ENCODE results near the gene GABRB1.

DNA sequence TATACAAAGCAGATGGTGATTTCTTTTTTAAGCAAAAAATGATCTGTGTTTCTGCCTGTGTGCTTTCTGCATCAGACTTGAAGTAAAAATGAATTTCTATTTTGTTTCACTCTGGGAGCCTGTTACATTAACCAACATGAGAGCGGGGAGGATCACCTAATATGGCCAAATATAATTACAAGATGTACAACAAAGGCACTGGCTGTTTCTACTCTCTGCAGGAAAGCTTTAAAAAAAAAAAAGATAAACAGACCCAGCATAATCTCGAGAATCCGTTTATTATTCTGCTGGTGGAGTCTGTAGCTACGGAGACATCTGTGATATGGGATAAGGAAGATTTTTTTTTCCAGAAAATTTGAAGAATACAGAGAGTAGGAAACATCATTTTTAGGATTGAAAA, 328.5 kb downstream of the GABRB1 start:
- TF ChIP-seq, protein P1, sequence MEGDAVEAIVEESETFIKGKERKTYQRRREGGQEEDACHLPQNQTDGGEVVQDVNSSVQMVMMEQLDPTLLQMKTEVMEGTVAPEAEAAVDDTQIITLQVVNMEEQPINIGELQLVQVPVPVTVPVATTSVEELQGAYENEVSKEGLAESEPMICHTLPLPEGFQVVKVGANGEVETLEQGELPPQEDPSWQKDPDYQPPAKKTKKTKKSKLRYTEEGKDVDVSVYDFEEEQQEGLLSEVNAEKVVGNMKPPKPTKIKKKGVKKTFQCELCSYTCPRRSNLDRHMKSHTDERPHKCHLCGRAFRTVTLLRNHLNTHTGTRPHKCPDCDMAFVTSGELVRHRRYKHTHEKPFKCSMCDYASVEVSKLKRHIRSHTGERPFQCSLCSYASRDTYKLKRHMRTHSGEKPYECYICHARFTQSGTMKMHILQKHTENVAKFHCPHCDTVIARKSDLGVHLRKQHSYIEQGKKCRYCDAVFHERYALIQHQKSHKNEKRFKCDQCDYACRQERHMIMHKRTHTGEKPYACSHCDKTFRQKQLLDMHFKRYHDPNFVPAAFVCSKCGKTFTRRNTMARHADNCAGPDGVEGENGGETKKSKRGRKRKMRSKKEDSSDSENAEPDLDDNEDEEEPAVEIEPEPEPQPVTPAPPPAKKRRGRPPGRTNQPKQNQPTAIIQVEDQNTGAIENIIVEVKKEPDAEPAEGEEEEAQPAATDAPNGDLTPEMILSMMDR (IDR thresholded peaks at IDR 0.05; ENCODE audit: control extremely low read depth in 1 of 3, insufficient read depth in 1 of 3, low read depth in 1 of 3, low read length in 3 of 3): no peak
- TF ChIP-seq POLR2A (IDR thresholded peaks at IDR 0.05; ENCODE audit: control extremely low read depth in 1 of 2, low read depth in 2 of 2, low read length in 2 of 2) (no peak), EP300 (IDR thresholded peaks at IDR 0.05; ENCODE audit: borderline replicate concordance in 1 of 2, low read depth in 2 of 2, low read length in 2 of 2) (no peak), FOSL1 (IDR thresholded peaks at IDR 0.05; ENCODE audit: insufficient read depth, low read depth, low read length) (no peak), SP4 (IDR thresholded peaks at IDR 0.05; ENCODE audit: low read length) (no peak), RAD21 (IDR thresholded peaks at IDR 0.05 in 1 of 2, conservative IDR thresholded peaks at IDR 0.05 in 1 of 2; ENCODE audit: low read depth in 2 of 2, low read length in 2 of 2) (no peak), TCF12 (IDR thresholded peaks at IDR 0.05; ENCODE audit: low read depth, low read length) (no peak), POLR2AphosphoS5 (IDR thresholded peaks at IDR 0.05; ENCODE audit: low read depth, low read length) (no peak), RNF2 (IDR thresholded peaks at IDR 0.05; ENCODE audit: borderline replicate concordance, low read depth, low read length, missing control alignments, poor library complexity, severe bottlenecking) (no peak), RBBP5 (IDR thresholded peaks at IDR 0.05; ENCODE audit: borderline replicate concordance, low read depth, low read length) (no peak)
- TF ChIP-seq, protein P2, sequence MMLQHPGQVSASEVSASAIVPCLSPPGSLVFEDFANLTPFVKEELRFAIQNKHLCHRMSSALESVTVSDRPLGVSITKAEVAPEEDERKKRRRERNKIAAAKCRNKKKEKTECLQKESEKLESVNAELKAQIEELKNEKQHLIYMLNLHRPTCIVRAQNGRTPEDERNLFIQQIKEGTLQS (IDR thresholded peaks at IDR 0.05; ENCODE audit: insufficient read depth, low read depth, low read length): no peak

All from H1 (cell line).